ENCODE data around the gene CRYGB.
"Not testable (repeated sequence)": the region's sequence is repeated elsewhere in the genome, so short reads cannot be mapped to it uniquely, and the experiment has no call there.

Gene CRYGB

GRCh38 chr2:208127090-208127489 is 18.9 kb downstream of the CRYGB start:
- H3K9ac ChIP-seq (ENCODE audit: low read depth, low read length, poor library complexity, severe bottlenecking) = no peak overlapping the region
- H4K20me1 ChIP-seq (ENCODE audit: insufficient read depth, low read length, poor library complexity, severe bottlenecking) = no peaks in the 10 kb centered on the region
- H3K79me2 ChIP-seq (ENCODE audit: insufficient read depth, low read length) = no peaks in the 10 kb centered on the region
- H3K9me2 ChIP-seq (replicated peaks; ENCODE audit: low read depth, low read length) = no peaks in the 10 kb centered on the region
- H3K27me3 ChIP-seq (ENCODE audit: insufficient read depth, low read length, poor library complexity, severe bottlenecking) = no peaks in the 10 kb centered on the region
- H3K4me3 ChIP-seq (ENCODE audit: low read length, poor library complexity, severe bottlenecking) = no peak overlapping the region
- H3K4me1 ChIP-seq (ENCODE audit: insufficient read depth, low read length, poor library complexity, severe bottlenecking) = no peaks in the 10 kb centered on the region
- no peaks in the 10 kb centered on the region for H3K9me3 ChIP-seq (ENCODE audit: insufficient read depth, low read depth, low read length)
- no peak overlapping the region for H3K4me2 ChIP-seq (ENCODE audit: low read depth, low read length, poor library complexity, severe bottlenecking)
- no peaks in the 10 kb centered on the region for H3F3A ChIP-seq (ENCODE audit: low read depth)
- H3K36me3 ChIP-seq (ENCODE audit: insufficient read depth, low read length) = no peaks in the 10 kb centered on the region
- TF ChIP-seq, protein P1, sequence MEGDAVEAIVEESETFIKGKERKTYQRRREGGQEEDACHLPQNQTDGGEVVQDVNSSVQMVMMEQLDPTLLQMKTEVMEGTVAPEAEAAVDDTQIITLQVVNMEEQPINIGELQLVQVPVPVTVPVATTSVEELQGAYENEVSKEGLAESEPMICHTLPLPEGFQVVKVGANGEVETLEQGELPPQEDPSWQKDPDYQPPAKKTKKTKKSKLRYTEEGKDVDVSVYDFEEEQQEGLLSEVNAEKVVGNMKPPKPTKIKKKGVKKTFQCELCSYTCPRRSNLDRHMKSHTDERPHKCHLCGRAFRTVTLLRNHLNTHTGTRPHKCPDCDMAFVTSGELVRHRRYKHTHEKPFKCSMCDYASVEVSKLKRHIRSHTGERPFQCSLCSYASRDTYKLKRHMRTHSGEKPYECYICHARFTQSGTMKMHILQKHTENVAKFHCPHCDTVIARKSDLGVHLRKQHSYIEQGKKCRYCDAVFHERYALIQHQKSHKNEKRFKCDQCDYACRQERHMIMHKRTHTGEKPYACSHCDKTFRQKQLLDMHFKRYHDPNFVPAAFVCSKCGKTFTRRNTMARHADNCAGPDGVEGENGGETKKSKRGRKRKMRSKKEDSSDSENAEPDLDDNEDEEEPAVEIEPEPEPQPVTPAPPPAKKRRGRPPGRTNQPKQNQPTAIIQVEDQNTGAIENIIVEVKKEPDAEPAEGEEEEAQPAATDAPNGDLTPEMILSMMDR (conservative IDR thresholded peaks at IDR 0.05; ENCODE audit: low read length) = no peak
- no peak for TF ChIP-seq EZH2phosphoT487 (IDR thresholded peaks at IDR 0.05; ENCODE audit: borderline replicate concordance)
- H2AFZ ChIP-seq (ENCODE audit: low read length) = no peak overlapping the region

- Histone ChIP-seq H3K27me3 (ENCODE audit: insufficient read depth, low read length, poor library complexity, severe bottlenecking) (no peaks in the 10 kb centered on the region), H4K20me1 (ENCODE audit: insufficient read depth, low read length, poor library complexity, severe bottlenecking) (no peaks in the 10 kb centered on the region), H3K79me2 (ENCODE audit: insufficient read depth, low read length) (no peaks in the 10 kb centered on the region), H3F3A (ENCODE audit: low read depth) (no peaks in the 10 kb centered on the region), H3K4me2 (ENCODE audit: low read depth, low read length, poor library complexity, severe bottlenecking) (no peak overlapping the region), H3K4me1 (ENCODE audit: insufficient read depth, low read length, poor library complexity, severe bottlenecking) (no peaks in the 10 kb centered on the region), H3K36me3 (ENCODE audit: insufficient read depth, low read length) (no peaks in the 10 kb centered on the region), H3K9ac (ENCODE audit: low read depth, low read length, poor library complexity, severe bottlenecking) (no peak overlapping the region), H2AFZ (ENCODE audit: low read length) (no peak overlapping the region), H3K9me2 (replicated peaks; ENCODE audit: low read depth, low read length) (no peaks in the 10 kb centered on the region), H3K4me3 (ENCODE audit: low read length, poor library complexity, severe bottlenecking) (no peak overlapping the region), H3K9me3 (ENCODE audit: insufficient read depth, low read depth, low read length) (no peaks in the 10 kb centered on the region)
- TF ChIP-seq, protein P1 (conservative IDR thresholded peaks at IDR 0.05; ENCODE audit: low read length) = no peak
- TF ChIP-seq EZH2phosphoT487 (IDR thresholded peaks at IDR 0.05; ENCODE audit: borderline replicate concordance) = no peak
Observed at GRCh38 chr2:208125251-208125650, 20.7 kb downstream of the CRYGB start.

DNA sequence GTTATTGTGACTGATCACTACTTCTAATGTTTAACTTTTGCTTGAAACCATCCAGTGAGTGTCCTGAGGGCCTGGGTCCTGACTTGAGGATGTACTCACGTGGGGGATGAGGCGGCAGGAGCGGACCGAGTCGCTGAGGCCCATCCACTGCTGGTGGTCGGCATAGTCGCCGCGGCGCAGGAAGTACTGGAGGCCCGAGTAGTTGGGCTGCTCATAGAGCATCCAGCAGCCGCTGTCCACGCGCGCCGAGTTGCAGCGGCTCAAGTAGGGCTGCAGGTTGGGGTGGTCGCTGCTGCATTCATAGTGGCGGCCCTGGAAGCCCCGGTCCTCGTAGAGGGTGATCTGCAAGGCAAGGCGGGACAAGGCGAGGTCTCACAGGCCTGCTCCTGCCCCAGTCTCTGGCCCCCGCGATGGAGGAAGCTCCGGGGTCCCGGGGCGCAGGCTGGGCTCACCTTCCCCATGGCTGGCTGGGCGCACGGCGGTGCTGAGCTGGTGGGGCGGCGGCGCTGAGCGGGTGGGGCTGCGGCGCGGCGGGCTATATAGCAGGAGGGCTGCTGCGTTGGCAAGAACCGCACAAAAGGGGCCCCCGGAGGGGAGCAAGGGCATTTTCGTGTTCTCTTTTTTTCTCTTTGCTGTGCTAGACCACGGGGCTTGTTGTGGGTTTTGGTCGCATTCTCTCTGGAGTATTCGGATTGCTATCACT is 21.8 kb downstream of the CRYGB start, which contains the start of gene CRYGD:
CRYGD (minus strand) TSS at position 512 of the 703 bp plus-strand sequence; CDS start at position 461, 51 bp downstream.
- not testable (repeated sequence) for H4K20me1 ChIP-seq (ENCODE audit: insufficient read depth, low read length, poor library complexity, severe bottlenecking); H3K27me3 ChIP-seq (ENCODE audit: insufficient read depth, low read length, poor library complexity, severe bottlenecking); H3K9ac ChIP-seq (ENCODE audit: low read depth, low read length, poor library complexity, severe bottlenecking); H3K9me2 ChIP-seq (replicated peaks; ENCODE audit: low read depth, low read length); H3K36me3 ChIP-seq (ENCODE audit: insufficient read depth, low read length); H3K9me3 ChIP-seq (ENCODE audit: insufficient read depth, low read depth, low read length); H3K4me3 ChIP-seq (ENCODE audit: low read length, poor library complexity, severe bottlenecking); H3F3A ChIP-seq (ENCODE audit: low read depth); H3K4me2 ChIP-seq (ENCODE audit: low read depth, low read length, poor library complexity, severe bottlenecking); H2AFZ ChIP-seq (ENCODE audit: low read length); H3K79me2 ChIP-seq (ENCODE audit: insufficient read depth, low read length); H3K4me1 ChIP-seq (ENCODE audit: insufficient read depth, low read length, poor library complexity, severe bottlenecking)

- Histone ChIP-seq H2AFZ (ENCODE audit: low read length) (no peak overlapping the region), H3K36me3 (ENCODE audit: insufficient read depth, low read length) (no peaks in the 10 kb centered on the region), H3K4me1 (ENCODE audit: insufficient read depth, low read length, poor library complexity, severe bottlenecking) (no peaks in the 10 kb centered on the region), H3F3A (ENCODE audit: low read depth) (no peaks in the 10 kb centered on the region), H3K27me3 (ENCODE audit: insufficient read depth, low read length, poor library complexity, severe bottlenecking) (no peaks in the 10 kb centered on the region), H3K79me2 (ENCODE audit: insufficient read depth, low read length) (no peaks in the 10 kb centered on the region), H3K9ac (ENCODE audit: low read depth, low read length, poor library complexity, severe bottlenecking) (no peak overlapping the region), H3K9me2 (replicated peaks; ENCODE audit: low read depth, low read length) (no peaks in the 10 kb centered on the region), H4K20me1 (ENCODE audit: insufficient read depth, low read length, poor library complexity, severe bottlenecking) (no peaks in the 10 kb centered on the region), H3K4me2 (ENCODE audit: low read depth, low read length, poor library complexity, severe bottlenecking) (no peak overlapping the region), H3K9me3 (ENCODE audit: insufficient read depth, low read depth, low read length) (no peaks in the 10 kb centered on the region), H3K4me3 (ENCODE audit: low read length, poor library complexity, severe bottlenecking) (no peak overlapping the region)
- TF ChIP-seq EZH2phosphoT487 (IDR thresholded peaks at IDR 0.05; ENCODE audit: borderline replicate concordance) = no peak
- TF ChIP-seq, protein P1 (conservative IDR thresholded peaks at IDR 0.05; ENCODE audit: low read length) = no peak
Observed at GRCh38 chr2:208122248-208122647, 23.7 kb downstream of the CRYGB start.

Measured in Loucy (cell line).